Stomach (tissue), 9 donors: Measurements from ENCODE around the gene CDC123. TPM values are rescaled to one million over a fixed set of nuclear protein-coding genes. Genes with fewer than 3 reads are reported as not detected.

Experiments
- DNase-seq, 2 donors: peaks; one replicate each; pipeline versions ENCODE4 v3.0.0 to v3.0.0-alpha.2; 2013 to 2019
- H3K27ac ChIP-seq, 5 donors: fragments of 200-600 bp in 4 of 5; sonication (generic) in 4 of 5; one replicate each; pipeline ENCODE4 v1.5.1; 2013 to 2019; ENCODE audit warnings: mild to moderate bottlenecking in 1 of 5, moderate library complexity in 1 of 5
- H3K27me3 ChIP-seq, 3 donors: fragments of 200-600 bp; sonication (generic); one replicate each; pipeline ENCODE4 v1.5.1; 2017 to 2019; ENCODE audit warnings: mixed run types in 1 of 3
- H3K36me3 ChIP-seq, 4 donors: fragments of 200-600 bp; sonication (generic); 1 replicate in 3 of 4; 2 replicates in 1 of 4; pipeline ENCODE4 v1.5.1; 2016 to 2019
- H3K4me1 ChIP-seq, 4 donors: fragments of 200-600 bp; sonication (generic); one replicate each; pipeline ENCODE4 v1.5.1; 2016 to 2019
- H3K4me3 ChIP-seq, 4 donors: fragments of 200-600 bp; sonication (generic) in 3 of 4; one replicate each; pipeline ENCODE4 v1.5.1; 2016 to 2019; ENCODE audit warnings: mild to moderate bottlenecking in 1 of 4
- H3K9me3 ChIP-seq, 4 donors: fragments of 200-600 bp; sonication (generic); one replicate each; pipeline ENCODE4 v1.5.1; 2016 to 2019
- CTCF ChIP-seq, 7 experiments: fragments of 450-650 bp in 4 of 7; fragments of 200-600 bp in 3 of 7; sonication (generic) in 3 of 7; IDR thresholded peaks; one replicate each; pipeline ENCODE4 v1.5.1; 2016 to 2019; ENCODE audit warnings: antibody characterized with exemption in 7 of 7, control low read depth in 2 of 7, mild to moderate bottlenecking in 1 of 7
- EP300 ChIP-seq: sonication (generic); formaldehyde crosslinking; IDR thresholded peaks from one replicate; pipeline ENCODE4 v1.6.1; 2017; ENCODE audit warnings: antibody characterized with exemption
- POLR2A ChIP-seq, 4 donors: fragments of 450-650 bp; IDR thresholded peaks; one replicate each; pipeline ENCODE4 v1.6.1; 2016; ENCODE audit warnings: antibody characterized with exemption in 4 of 4, control low read depth in 2 of 4, mild to moderate bottlenecking in 1 of 4, moderate library complexity in 1 of 4
- POLR2AphosphoS5 ChIP-seq, 3 donors: sonication (generic); formaldehyde crosslinking; IDR thresholded peaks; one replicate each; pipeline ENCODE4 v1.6.1; 2016; ENCODE audit warnings: antibody characterized with exemption in 3 of 3
- WGBS, 5 donors: extraction: QIAGEN DNeasy Blood & Tissue Kit in 3 of 5; methylation state at CpG; one replicate each; pipeline versions ENCODE4 v1.1.5 to v1.1.7; 2013 to 2018; 5-methylcytosine and 5-hydroxymethylcytosine counted together
- intact Hi-C: fragments of 100-400 bp; cut with DNase I; formaldehyde crosslinking; loops from one replicate; pipeline ENCODE4 v1.15.1; 2023; ENCODE audit warnings: low total_unique reads
- polyA plus RNA-seq, 3 donors: library from polyadenylated mRNA; stranded (reverse); fragments of 200-250 nt; gene quantifications; one replicate each; pipeline ENCODE4 v1.2.3, GENCODE V29; 2013
- total RNA-seq, 5 donors: library from RNA; depleted of rRNA; stranded (reverse); fragments of >200 nt; gene quantifications; one replicate each; pipeline versions ENCODE4 v1.1.0 to v1.2.3, GENCODE V29; 2014 to 2016
- donor health status: healthy with polysubstance abuse.
- donor health status: Bipolar disorder and iron deficiency.
- donor health status: healthy.

The CDC123 gene
- total and polyA plus RNA-seq, 8 donors: 22.3 to 103 (median 40.6) TPM

- H3K27ac ChIP-seq: no peak overlapping the region
- H3K36me3 ChIP-seq: peaks cover 8 to 90% (median 85%) of the 10 kb centered on the region in 4 donors
- H3K27me3 ChIP-seq: no peaks in the 10 kb centered on the region
- TF ChIP-seq POLR2AphosphoS5 (IDR thresholded peaks at IDR 0.05): no peak
- no peak overlapping the region for H3K4me3 ChIP-seq
- H3K4me1 ChIP-seq: no peaks in the 10 kb centered on the region
- no peaks in the 10 kb centered on the region for H3K9me3 ChIP-seq
- WGBS, 5 donors: 67 to 76% (median 75%) methylated on average over 14 of the region's 14 CpGs
- DNase-seq: no peak
- intact Hi-C loops: no loop called here
Observed at GRCh38 chr10:12156367-12157123, 39.4 kb upstream of the CDC123 start.

- Histone ChIP-seq H3K4me3 (no peak overlapping the region), H3K27me3 (no peaks in the 10 kb centered on the region), H3K9me3 (no peaks in the 10 kb centered on the region), H3K4me1 (no peaks in the 10 kb centered on the region), H3K36me3 (peaks cover 14 to 93% (median 90%) of the 10 kb centered on the region in 4 donors), H3K27ac (no peak overlapping the region)
- 87 to 93% (median 90%) methylated on average over 3 of the region's 3 CpGs for WGBS, 5 donors
- no peak for TF ChIP-seq EP300
- TF ChIP-seq POLR2AphosphoS5 (IDR thresholded peaks at IDR 0.05): no peak
- TF ChIP-seq POLR2A (IDR thresholded peaks at IDR 0.05): no peak
- TF ChIP-seq CTCF (IDR thresholded peaks at IDR 0.05): no peak
- no peak for DNase-seq
- intact Hi-C loops: no loop called here
Observed at GRCh38 chr10:12158111-12158510, 37.9 kb upstream of the CDC123 start.

- intact Hi-C loops: no loop called here
- Histone ChIP-seq H3K9me3 (no peaks in the 10 kb centered on the region), H3K4me3 (no peak overlapping the region), H3K27me3 (no peaks in the 10 kb centered on the region), H3K36me3 (peaks cover 24 to 96% (median 95%) of the 10 kb centered on the region in 4 donors), H3K27ac (no peak overlapping the region), H3K4me1 (no peaks in the 10 kb centered on the region)
- no peak for TF ChIP-seq CTCF (IDR thresholded peaks at IDR 0.05)
- TF ChIP-seq EP300: no peak
- no peak for TF ChIP-seq POLR2A (IDR thresholded peaks at IDR 0.05)
- no peak for TF ChIP-seq POLR2AphosphoS5 (IDR thresholded peaks at IDR 0.05)
- WGBS, 5 donors: 91 to 98% (median 96%) methylated on average over 5 of the region's 5 CpGs
- no peak for DNase-seq
Observed at GRCh38 chr10:12160664-12161063, 35.3 kb upstream of the CDC123 start.

GRCh38 chr10:12162927-12163326 is 33.1 kb upstream of the CDC123 start:
- Histone ChIP-seq H3K27me3 (no peaks in the 10 kb centered on the region), H3K9me3 (no peaks in the 10 kb centered on the region), H3K36me3 (peaks cover 24 to 100% (median 97%) of the 10 kb centered on the region in 4 donors), H3K4me1 (no peaks in the 10 kb centered on the region), H3K4me3 (no peak overlapping the region), H3K27ac (no peak overlapping the region)
- intact Hi-C loops: no loop called here
- TF ChIP-seq POLR2AphosphoS5 (IDR thresholded peaks at IDR 0.05): no peak
- no peak for TF ChIP-seq POLR2A (IDR thresholded peaks at IDR 0.05)
- no peak for TF ChIP-seq EP300
- TF ChIP-seq CTCF (IDR thresholded peaks at IDR 0.05): no peak
- DNase-seq: no peak
- WGBS, 5 donors: 96 to 98% (median 96%) methylated on average over 6 of the region's 6 CpGs

GRCh38 chr10:12164085-12164484 is 31.9 kb upstream of the CDC123 start:
- DNase-seq: no peak
- Histone ChIP-seq H3K9me3 (no peaks in the 10 kb centered on the region), H3K27me3 (no peaks in the 10 kb centered on the region), H3K4me3 (no peak overlapping the region), H3K36me3 (peaks cover 24 to 100% (median 98%) of the 10 kb centered on the region in 4 donors), H3K4me1 (no peaks in the 10 kb centered on the region), H3K27ac (no peak overlapping the region)
- TF ChIP-seq EP300: no peak
- no peak for TF ChIP-seq POLR2A (IDR thresholded peaks at IDR 0.05)
- TF ChIP-seq CTCF (IDR thresholded peaks at IDR 0.05): no peak
- no peak for TF ChIP-seq POLR2AphosphoS5 (IDR thresholded peaks at IDR 0.05)
- 90 to 93% (median 91%) methylated on average over 11 to 12 of the region's 12 CpGs for WGBS, 5 donors
- intact Hi-C loops: no loop called here
